Right lobe of liver (tissue), 6 donors: ENCODE data around the gene FYTTD1. TPM values are rescaled to one million over a fixed set of nuclear protein-coding genes. Genes with fewer than 3 reads are reported as not detected.

Experiments
- ATAC-seq, 4 donors: fragments of 200-7000 bp; cut with Tn5 transposase; one replicate each; pipeline ENCODE4 v1.9.1; 2020; ENCODE audit warnings: mild to moderate bottlenecking in 4 of 4, moderate library complexity in 4 of 4
- DNase-seq, 3 donors: peaks; one replicate each; pipeline ENCODE4 v3.0.0-alpha.2; 2020
- H3K27ac ChIP-seq, 3 donors: fragments of 200-600 bp; one replicate each; pipeline ENCODE4 v1.8.0; 2022
- H3K27me3 ChIP-seq, 2 donors: fragments of 200-600 bp; one replicate each; pipeline ENCODE4 v1.8.0; 2022
- H3K36me3 ChIP-seq, 4 donors: fragments of 200-600 bp; sonication (generic) in 1 of 4; one replicate each; pipeline versions ENCODE4 v1.5.1 to v1.8.0; 2017 to 2022; ENCODE audit warnings: control low read depth in 1 of 4
- H3K4me1 ChIP-seq, 4 donors: fragments of 200-600 bp; sonication (generic) in 1 of 4; one replicate each; pipeline versions ENCODE4 v1.5.1 to v1.8.0; 2017 to 2022; ENCODE audit warnings: control low read depth in 1 of 4
- H3K4me3 ChIP-seq, 3 donors: fragments of 200-600 bp; one replicate each; pipeline ENCODE4 v1.8.0; 2022
- H3K9me3 ChIP-seq, 4 donors: fragments of 200-600 bp; sonication (generic) in 1 of 4; one replicate each; pipeline versions ENCODE4 v1.5.1 to v1.8.0; 2017 to 2022; ENCODE audit warnings: control low read depth in 1 of 4
- POLR2A ChIP-seq: fragments of 450-650 bp; IDR thresholded peaks from one replicate; pipeline ENCODE4 v1.6.1; 2017; ENCODE audit warnings: antibody characterized with exemption, mild to moderate bottlenecking
- WGBS: methylation state at CpG from one replicate; pipeline ENCODE4 v1.1.6; 2018; ENCODE audit warnings: low coverage, low lambda C conversion rate; ENCODE audit not compliant: insufficient coverage; ENCODE audit errors: missing lambda C conversion rate; 5-methylcytosine and 5-hydroxymethylcytosine counted together
- intact Hi-C, 2 donors: fragments of 100-400 bp; cut with DNase I; formaldehyde crosslinking; loops; one replicate each; pipeline versions ENCODE4 v1.11.2 to v1.14.1; 2022
- total RNA-seq, 6 experiments: library from RNA; depleted of rRNA in 2 of 6; stranded (reverse); fragments of >200 nt in 2 of 6; fragmentation: NEBNext Ultra II Directional in 3 of 6; extraction: Animal tissue kit (Norgen Biotek cat#: 25700) in 3 of 6; gene quantifications; one replicate each; pipeline versions ENCODE4 v1.1.0 to v1.2.4, GENCODE V29; 2016 to 2023
- TF ChIP-seq, protein P1 (sequence below), 4 donors: fragments of 200-600 bp in 3 of 4; fragments of 450-650 bp in 1 of 4; IDR thresholded peaks; one replicate each; pipeline versions ENCODE4 v1.5.1 to v1.8.0; 2016 to 2022; ENCODE audit warnings: antibody characterized with exemption in 4 of 4, mild to moderate bottlenecking in 2 of 4
- donor health status: DM: no; HTN: yes; CAD: no.
- donor health status: DM: no; HTN: no; CAD: no.
- donor health status: DM: no; HTN: no; CAD: no.
- donor health status: DM: no; HTN: yes; CAD: no.
- donor health status: DM: no; HTN: yes; CAD: no.

The FYTTD1 gene
- total RNA-seq, 6 experiments from 2014 or later: 20.2 to 33.4 (median 23.9) TPM

- TF ChIP-seq, protein P1, sequence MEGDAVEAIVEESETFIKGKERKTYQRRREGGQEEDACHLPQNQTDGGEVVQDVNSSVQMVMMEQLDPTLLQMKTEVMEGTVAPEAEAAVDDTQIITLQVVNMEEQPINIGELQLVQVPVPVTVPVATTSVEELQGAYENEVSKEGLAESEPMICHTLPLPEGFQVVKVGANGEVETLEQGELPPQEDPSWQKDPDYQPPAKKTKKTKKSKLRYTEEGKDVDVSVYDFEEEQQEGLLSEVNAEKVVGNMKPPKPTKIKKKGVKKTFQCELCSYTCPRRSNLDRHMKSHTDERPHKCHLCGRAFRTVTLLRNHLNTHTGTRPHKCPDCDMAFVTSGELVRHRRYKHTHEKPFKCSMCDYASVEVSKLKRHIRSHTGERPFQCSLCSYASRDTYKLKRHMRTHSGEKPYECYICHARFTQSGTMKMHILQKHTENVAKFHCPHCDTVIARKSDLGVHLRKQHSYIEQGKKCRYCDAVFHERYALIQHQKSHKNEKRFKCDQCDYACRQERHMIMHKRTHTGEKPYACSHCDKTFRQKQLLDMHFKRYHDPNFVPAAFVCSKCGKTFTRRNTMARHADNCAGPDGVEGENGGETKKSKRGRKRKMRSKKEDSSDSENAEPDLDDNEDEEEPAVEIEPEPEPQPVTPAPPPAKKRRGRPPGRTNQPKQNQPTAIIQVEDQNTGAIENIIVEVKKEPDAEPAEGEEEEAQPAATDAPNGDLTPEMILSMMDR (IDR thresholded peaks at IDR 0.05): peak; percentile 15 to 36 (median 28)
- no peak for TF ChIP-seq POLR2A
- no peaks in the 10 kb centered on the region for H3K27me3 ChIP-seq
- H3K4me1 ChIP-seq: no peaks in the 10 kb centered on the region
- DNase-seq (no peak), ATAC-seq (peak in 3 of 4 donors; percentile 28 to 48 (median 31))
- H3K4me3 ChIP-seq: no peak overlapping the region
- H3K9me3 ChIP-seq: no peaks in the 10 kb centered on the region
- no peak overlapping the region for H3K27ac ChIP-seq
- 61% methylated on average over 8 of the region's 8 CpGs for WGBS
- intact Hi-C loops: no loop called here
- no peaks in the 10 kb centered on the region for H3K36me3 ChIP-seq
Observed at GRCh38 chr3:197801891-197802778, 52.5 kb downstream of the FYTTD1 start.

DNA sequence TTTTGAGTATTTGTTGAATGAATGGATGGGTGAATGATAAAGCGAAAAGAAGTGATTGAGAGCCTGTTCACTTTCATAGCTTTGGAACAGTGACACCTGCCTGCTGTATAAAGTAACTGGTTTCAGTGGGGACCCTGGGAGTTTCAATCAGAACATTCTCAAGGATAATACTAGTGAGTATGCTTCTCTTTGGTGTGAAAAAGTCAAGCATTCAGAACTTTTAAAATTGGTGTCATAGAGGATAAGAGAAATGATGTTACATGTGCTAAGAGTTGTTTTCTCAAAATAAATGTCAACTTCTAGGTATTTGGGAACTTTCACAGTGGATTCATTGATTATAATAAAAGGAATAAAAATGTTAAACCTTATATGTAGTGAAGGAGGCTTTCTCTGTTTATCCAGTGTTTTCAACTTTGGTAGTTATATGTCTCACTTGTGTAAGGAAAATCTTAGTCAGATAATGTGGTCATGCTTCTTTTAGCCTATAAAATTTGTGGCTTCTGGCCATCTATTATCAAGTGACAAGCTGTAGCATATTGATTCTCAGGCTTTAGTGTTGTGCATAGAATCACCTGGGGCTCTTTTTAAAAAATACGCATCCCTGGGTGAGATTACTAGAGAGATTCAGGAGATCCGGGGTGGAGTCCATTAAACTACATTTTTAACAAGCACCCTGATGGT, 53.2 kb downstream of the FYTTD1 start:
- whole genome bisulfite sequencing: 96% methylated on average over 3 of the region's 3 CpGs
- H3K4me3 ChIP-seq: no peak overlapping the region
- DNase-seq (no peak), ATAC-seq (peak in 1 of 4 donors; percentile 22)
- no peaks in the 10 kb centered on the region for H3K36me3 ChIP-seq
- no peaks in the 10 kb centered on the region for H3K9me3 ChIP-seq
- TF ChIP-seq, protein P1 (IDR thresholded peaks at IDR 0.05): peak in 1 of 4 donors; percentile 13
- no peak for TF ChIP-seq POLR2A
- H3K4me1 ChIP-seq: no peaks in the 10 kb centered on the region
- no peaks in the 10 kb centered on the region for H3K27me3 ChIP-seq
- intact Hi-C loops: no loop called here
- H3K27ac ChIP-seq: no peak overlapping the region

GRCh38 chr3:197804511-197804910, 54.8 kb downstream of the FYTTD1 start:
- DNase-seq: no peak
- H3K27ac ChIP-seq: no peak overlapping the region
- H3K9me3 ChIP-seq: no peaks in the 10 kb centered on the region
- TF ChIP-seq, protein P1 (IDR thresholded peaks at IDR 0.05): no peak
- TF ChIP-seq POLR2A: no peak
- no peaks in the 10 kb centered on the region for H3K4me1 ChIP-seq
- intact Hi-C loops: no loop called here
- no peak for ATAC-seq
- H3K4me3 ChIP-seq: no peak overlapping the region
- 65% methylated on average over 4 of the region's 4 CpGs for WGBS
- no peaks in the 10 kb centered on the region for H3K27me3 ChIP-seq
- no peaks in the 10 kb centered on the region for H3K36me3 ChIP-seq

- ATAC-seq: no peak
- no peaks in the 10 kb centered on the region for H3K36me3 ChIP-seq
- no peaks in the 10 kb centered on the region for H3K4me1 ChIP-seq
- DNase-seq: no peak
- H3K27ac ChIP-seq: no peak overlapping the region
- intact Hi-C loops: no loop called here
- H3K27me3 ChIP-seq: no peaks in the 10 kb centered on the region
- WGBS: 84% methylated on average over 4 of the region's 4 CpGs
- TF ChIP-seq, protein P1 (IDR thresholded peaks at IDR 0.05): no peak
- H3K9me3 ChIP-seq: no peaks in the 10 kb centered on the region
- no peak overlapping the region for H3K4me3 ChIP-seq
Observed at GRCh38 chr3:197807969-197808587, 58.4 kb downstream of the FYTTD1 start.
